ENCODE measurements around the gene LRTM1.

The LRTM1 gene

GRCh38 chr3:54965746-54966145 is 37.9 kb upstream of the LRTM1 start:
- no peak overlapping the region for H3K4me3 ChIP-seq (ENCODE audit: low read depth, low read length)
- no peak for TF ChIP-seq CTCF (IDR thresholded peaks at IDR 0.05; ENCODE audit: borderline replicate concordance, insufficient read depth, low read depth, low read length)

GRCh38 chr3:54964081-54964480 is 36.2 kb upstream of the LRTM1 start:
- no peak for TF ChIP-seq CTCF (IDR thresholded peaks at IDR 0.05; ENCODE audit: borderline replicate concordance, insufficient read depth, low read depth, low read length)
- H3K4me3 ChIP-seq (ENCODE audit: low read depth, low read length) = no peak overlapping the region

- no peak for TF ChIP-seq CTCF (IDR thresholded peaks at IDR 0.05; ENCODE audit: borderline replicate concordance, insufficient read depth, low read depth, low read length)
- H3K4me3 ChIP-seq (ENCODE audit: low read depth, low read length) = no peak overlapping the region
Measured at GRCh38 chr3:54963641-54964040, 35.8 kb upstream of the LRTM1 start.

- H3K4me3 ChIP-seq (ENCODE audit: low read depth, low read length) = no peak overlapping the region
- no peak for TF ChIP-seq CTCF (IDR thresholded peaks at IDR 0.05; ENCODE audit: borderline replicate concordance, insufficient read depth, low read depth, low read length)
Measured at GRCh38 chr3:54962200-54962599, 34.3 kb upstream of the LRTM1 start.

GRCh38 chr3:54960701-54961100 is 32.8 kb upstream of the LRTM1 start:
- no peak for TF ChIP-seq CTCF (IDR thresholded peaks at IDR 0.05; ENCODE audit: borderline replicate concordance, insufficient read depth, low read depth, low read length)

GRCh38 chr3:54960082-54960481 is 32.2 kb upstream of the LRTM1 start:
- no peak for TF ChIP-seq CTCF (IDR thresholded peaks at IDR 0.05; ENCODE audit: borderline replicate concordance, insufficient read depth, low read depth, low read length)
- no peak overlapping the region for H3K4me3 ChIP-seq (ENCODE audit: low read depth, low read length)

More at GRCh38 chr3:54960701-54961100, 32.8 kb upstream of the LRTM1 start:
- H3K4me3 ChIP-seq (ENCODE audit: low read depth, low read length) = no peak overlapping the region

- no peak overlapping the region for H3K4me3 ChIP-seq (ENCODE audit: low read depth, low read length)
- TF ChIP-seq CTCF (IDR thresholded peaks at IDR 0.05; ENCODE audit: borderline replicate concordance, insufficient read depth, low read depth, low read length) = no peak
Measured at GRCh38 chr3:54957711-54958110, 29.9 kb upstream of the LRTM1 start.

All from GM12875 (cell line).